HG02970 (cell line): ENCODE data around the gene SURF2.

Source experiments
- ATAC-seq: cut with Tn5 transposase; IDR thresholded peaks from one replicate; pipeline ENCODE4 v1.9.1; 2021; ENCODE audit warnings: mild to moderate bottlenecking, moderate library complexity, moderate number of reproducible peaks; ENCODE audit not compliant: unreplicated experiment, low FRiP score

The SURF2 gene

DNA sequence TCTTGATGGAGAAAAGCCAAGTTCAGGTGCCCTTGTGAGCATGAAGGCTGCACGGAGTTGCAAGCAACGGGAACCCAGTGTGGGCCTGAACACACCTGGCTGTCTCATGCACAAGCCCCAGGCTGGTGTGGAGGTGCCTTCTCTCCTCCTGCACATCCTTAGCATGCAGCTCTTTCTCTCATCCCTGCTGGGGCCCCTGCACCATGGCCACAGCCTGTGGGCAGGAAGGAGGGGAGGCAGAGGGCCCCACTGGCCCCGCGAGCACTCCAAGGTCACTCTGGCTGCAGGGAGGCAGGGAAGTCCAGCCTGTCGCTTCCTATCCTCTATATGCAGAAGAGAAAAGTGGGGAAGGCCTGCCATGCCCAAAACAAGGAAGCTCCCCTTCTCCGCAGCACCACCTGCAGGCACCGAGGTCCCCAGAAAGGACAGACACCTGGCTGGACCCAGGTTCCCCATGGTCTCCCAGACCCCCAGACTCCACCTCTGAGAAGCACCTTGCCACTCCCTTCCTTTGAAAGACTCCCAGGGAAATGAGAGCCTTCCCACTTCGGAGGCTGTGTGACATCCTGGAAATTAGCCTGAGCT, 38.4 kb downstream of the SURF2 start:
- ATAC-seq = no peak

- ATAC-seq = no peak
Observed at GRCh38 chr9:133396952-133397351, 40.6 kb downstream of the SURF2 start.

- ATAC-seq = no peak
Observed at GRCh38 chr9:133397370-133397769, 41.0 kb downstream of the SURF2 start.

DNA sequence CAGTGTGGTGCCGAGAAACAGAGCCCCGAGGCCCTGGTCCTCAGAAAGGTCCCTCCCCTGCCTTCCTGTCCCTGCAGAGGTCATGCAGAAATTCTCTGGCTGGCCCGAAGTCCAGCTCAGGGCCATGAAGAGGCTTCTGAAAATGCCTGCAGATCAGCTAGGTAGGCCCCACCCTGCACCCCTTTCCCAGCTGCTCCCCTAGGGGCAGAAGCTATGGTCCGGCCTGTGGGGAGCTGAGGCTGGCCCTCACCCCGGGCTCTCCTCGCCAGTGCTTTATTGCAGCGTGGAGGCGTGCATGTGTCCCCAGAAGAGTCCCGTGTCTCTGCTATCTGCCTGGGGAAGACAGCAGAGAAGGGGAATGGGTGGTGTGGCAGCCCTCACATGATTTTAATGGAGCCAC, 41.5 kb downstream of the SURF2 start:
- no peak for ATAC-seq

DNA sequence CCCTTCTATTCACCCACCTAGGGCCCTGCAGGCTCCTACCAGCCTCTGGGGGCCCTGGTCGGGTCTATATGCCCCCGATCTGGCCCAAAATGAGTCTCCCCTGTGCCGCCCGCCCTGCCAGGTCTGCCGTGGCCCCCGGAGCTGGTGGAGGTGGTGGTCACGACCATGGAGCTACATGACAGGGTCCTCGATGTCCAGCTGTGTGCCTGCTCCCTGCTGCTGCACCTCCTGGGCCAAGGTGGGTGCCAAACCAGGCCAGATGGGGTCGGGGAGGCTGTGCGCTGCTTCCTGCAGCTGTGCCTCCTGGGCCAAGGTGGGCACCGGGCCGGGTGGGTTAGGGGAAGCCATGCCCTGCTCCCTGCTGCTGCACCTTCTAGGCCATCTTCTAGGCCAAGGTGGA, 43.9 kb downstream of the SURF2 start:
- no peak for ATAC-seq

DNA sequence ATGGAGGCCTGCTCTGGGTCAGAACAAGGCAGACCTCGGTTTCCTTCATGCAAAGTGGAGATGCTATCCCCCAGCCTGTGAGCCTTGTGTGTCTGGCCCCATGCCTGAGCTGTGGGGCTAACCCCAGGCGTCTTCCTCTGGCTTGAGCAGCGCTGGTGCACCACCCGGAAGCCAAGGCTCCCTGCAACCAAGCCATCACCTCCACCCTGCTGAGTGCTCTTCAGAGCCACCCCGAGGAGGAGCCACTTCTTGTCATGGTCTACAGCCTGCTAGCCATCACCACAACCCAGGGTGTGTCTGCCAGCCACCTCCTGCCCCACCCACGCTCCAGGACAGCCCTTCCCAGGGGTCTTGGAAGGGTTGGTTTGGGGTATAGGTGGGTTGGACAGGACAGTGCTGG, 45.2 kb downstream of the SURF2 start:
- no peak for ATAC-seq

- ATAC-seq = no peak
Observed at GRCh38 chr9:133402689-133403088, 46.3 kb downstream of the SURF2 start.

DNA sequence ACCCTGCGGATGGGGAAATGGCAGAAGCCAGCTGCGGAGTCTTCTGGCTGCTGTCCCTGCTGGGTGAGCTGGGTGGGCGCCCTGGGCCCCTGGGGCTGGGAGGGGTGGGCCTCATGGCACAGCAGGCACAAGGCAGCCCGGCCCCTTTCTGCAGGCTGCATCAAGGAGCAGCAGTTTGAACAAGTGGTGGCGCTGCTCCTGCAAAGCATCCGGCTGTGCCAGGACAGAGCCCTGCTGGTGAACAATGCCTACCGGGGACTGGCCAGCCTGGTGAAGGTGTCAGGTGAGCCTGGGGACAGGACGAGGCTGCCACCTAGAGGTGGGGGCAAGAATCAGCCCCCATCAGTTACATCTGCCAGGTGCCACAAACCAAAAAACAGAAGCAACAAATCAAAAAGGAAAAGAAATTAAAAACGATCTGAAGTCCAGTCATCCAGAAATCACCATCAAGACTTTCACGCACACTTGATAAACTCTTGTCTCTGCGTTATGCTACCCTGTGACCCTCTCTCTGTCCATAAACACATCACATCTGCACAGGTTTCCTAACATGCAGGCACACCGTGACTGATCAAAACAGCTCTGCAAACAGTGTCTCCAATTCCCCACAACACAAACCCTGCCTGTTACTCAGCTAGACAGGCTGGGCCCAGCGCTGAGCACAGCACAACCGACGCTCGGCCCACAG, 47.6 kb downstream of the SURF2 start:
- no peak for ATAC-seq

GRCh38 chr9:133404454-133405002, 48.2 kb downstream of the SURF2 start:
- ATAC-seq = no peak

DNA sequence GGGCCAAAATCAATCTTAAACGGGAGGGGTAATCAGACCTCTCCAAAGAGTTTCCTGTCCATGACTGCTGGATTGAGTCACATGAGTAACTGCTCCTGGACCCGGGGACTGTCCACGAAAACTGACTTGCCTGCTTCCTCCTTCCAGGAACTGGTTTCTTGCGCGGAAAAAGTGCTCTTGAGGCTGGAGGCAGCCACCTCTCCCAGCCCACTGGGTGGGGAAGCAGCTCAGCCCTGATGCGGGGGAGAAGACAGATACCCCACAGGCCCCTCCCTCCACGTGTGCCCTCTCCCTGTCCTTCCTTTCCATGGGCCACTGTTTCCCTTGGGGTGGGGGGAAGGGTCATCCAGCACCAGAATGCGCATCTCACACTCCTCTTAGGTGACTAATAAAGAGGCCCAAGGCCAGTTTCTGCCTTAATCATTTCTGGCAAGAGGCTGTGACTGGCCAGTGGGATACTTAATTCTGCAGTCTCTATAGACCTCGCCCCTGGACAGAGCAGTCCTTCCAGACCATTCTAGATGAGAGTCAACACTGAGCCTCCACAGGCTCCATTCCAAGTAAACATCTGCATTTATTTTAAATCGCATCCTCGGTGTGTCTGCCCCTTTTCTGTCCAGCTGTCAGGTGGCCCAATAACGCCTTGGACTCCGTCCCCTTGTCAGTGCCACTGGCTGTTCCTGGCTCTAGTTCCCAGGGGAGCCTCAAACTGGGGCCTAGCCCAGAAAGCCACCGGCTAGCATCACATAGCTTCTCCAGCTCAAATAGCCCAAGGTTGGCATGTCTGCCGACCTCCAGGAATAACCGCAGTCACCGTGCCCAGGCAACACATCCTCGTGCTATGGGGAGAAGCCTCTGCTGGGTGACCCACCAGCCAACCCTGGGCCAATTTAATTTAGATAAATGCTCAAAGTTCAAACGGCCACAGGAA, 49.4 kb downstream of the SURF2 start:
- no peak for ATAC-seq

DNA sequence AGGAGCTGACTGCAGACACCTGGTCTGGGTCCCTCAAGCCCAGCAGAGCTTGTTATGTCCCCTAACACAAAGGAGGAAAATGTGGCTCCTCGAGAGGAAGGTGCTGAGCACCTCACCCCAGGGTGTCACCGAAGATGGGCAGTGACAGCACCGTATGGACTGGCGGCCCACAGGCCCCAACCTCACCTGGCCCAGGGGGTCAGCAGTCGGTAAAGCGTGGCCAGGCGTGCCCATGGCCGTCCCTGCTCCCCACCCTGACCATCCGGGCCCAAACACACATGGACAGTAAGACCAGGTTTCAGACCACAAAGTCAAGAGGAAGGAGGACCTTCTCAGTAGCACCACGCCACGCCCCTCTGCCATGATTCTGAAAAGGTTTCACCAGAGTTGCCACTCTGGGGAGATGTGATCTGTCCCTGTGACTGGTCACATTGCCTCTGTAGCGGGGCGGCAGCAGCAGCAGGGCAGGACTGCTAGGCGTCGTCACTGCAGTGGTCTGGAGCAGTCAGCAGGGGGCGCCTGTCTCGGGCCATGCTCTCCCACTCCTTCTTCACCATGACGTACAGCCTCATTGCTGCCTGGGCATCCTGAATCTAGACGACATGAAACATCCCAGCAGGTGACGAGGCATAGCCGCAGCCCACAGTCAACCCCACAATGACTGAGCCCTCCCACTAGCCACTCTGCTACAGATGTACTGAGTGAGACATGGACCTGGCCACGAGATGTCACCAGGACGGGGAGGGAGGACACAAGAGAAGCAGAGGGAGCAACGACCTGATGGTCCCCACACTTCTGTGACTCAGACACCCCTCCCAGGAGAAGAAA, 50.3 kb downstream of the SURF2 start:
- ATAC-seq = no peak

DNA sequence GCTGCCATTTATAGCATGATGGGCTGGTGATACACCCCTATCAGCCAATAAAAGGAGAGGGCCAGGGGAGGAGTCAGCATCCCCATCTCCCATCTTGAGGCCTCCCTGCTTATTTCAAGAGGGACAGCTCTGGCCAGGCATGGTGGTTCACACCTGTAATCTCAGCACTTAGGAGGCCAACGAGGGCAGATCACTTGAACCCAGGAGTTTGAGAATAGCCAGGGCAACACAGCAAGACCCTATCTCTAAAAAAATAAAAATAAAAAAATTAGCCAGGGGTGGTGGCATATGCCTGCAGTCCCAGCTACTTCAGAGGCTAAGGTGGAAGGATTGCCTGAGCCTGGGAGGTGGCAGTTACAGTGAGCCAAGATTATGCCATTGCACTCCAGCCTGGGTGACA, 51.7 kb downstream of the SURF2 start:
- no peak for ATAC-seq
